GM18498 (cell line): Measurements from ENCODE around the gene BRD2.
A peak's percentile ranks its signal among the peaks of the same experiment; 100 is the strongest.

Experiments
- ATAC-seq: cut with Tn5 transposase; IDR thresholded peaks from one replicate; pipeline ENCODE4 v1.9.1; 2021; ENCODE audit warnings: mild to moderate bottlenecking, moderate library complexity; ENCODE audit not compliant: unreplicated experiment

BRD2 gene

GRCh38 chr6:33023536-33023935 is 55.1 kb downstream of the BRD2 start:
- ATAC-seq = no peak

- ATAC-seq = no peak
Observed at GRCh38 chr6:33024521-33024920, 56.1 kb downstream of the BRD2 start.

GRCh38 chr6:33028220-33028849 is 59.9 kb downstream of the BRD2 start:
- peak; percentile 5 for ATAC-seq

- peak; percentile 79 for ATAC-seq
Observed at GRCh38 chr6:33029328-33030184, 61.2 kb downstream of the BRD2 start.

GRCh38 chr6:33030245-33030644 is 61.9 kb downstream of the BRD2 start:
- ATAC-seq = no peak
